HTERT RPE-1 (cell line): ENCODE data around the gene COL5A1.

Experiments
- in situ Hi-C: fragments of 300-500 bp; cut with MboI; formaldehyde crosslinking; loops from 4 replicates; pipeline ENCODE4 v1.14.3; 2020; ENCODE audit warnings: low sequenced_read_pairs

COL5A1 gene

GRCh38 chr9:134868751-134869553, 227.3 kb downstream of the COL5A1 start:
- in situ Hi-C loops: no loop called here

- in situ Hi-C loops: no loop called here
Measured at GRCh38 chr9:134869554-134870300, 228.1 kb downstream of the COL5A1 start.

GRCh38 chr9:134870301-134870694, 228.7 kb downstream of the COL5A1 start:
- in situ Hi-C loops: no loop called here

GRCh38 chr9:134870746-134871662, 229.4 kb downstream of the COL5A1 start:
- in situ Hi-C loops: no loop called here

GRCh38 chr9:134871697-134872340, 230.2 kb downstream of the COL5A1 start:
- in situ Hi-C loops: no loop called here

GRCh38 chr9:134872482-134873231, 231.1 kb downstream of the COL5A1 start:
- in situ Hi-C loops: no loop called here

- in situ Hi-C loops: no loop called here
Measured at GRCh38 chr9:134875371-134875770, 233.8 kb downstream of the COL5A1 start.

- in situ Hi-C loops: no loop called here
Measured at GRCh38 chr9:134877541-134877940, 235.9 kb downstream of the COL5A1 start.

GRCh38 chr9:134879664-134880483, 238.3 kb downstream of the COL5A1 start:
- in situ Hi-C loops: no loop called here

- in situ Hi-C loops: no loop called here
Measured at GRCh38 chr9:134880484-134881312, 239.1 kb downstream of the COL5A1 start, which contains the start of gene FCN2. TSS of gene FCN2 (plus strand) at chr9:134880810. CDS start at chr9:134880822, 12 bp downstream.

GRCh38 chr9:134881313-134881670, 239.7 kb downstream of the COL5A1 start:
- in situ Hi-C loops: no loop called here

GRCh38 chr9:134882204-134882785, 240.7 kb downstream of the COL5A1 start:
- in situ Hi-C loops: no loop called here

- in situ Hi-C loops: no loop called here
Measured at GRCh38 chr9:134883040-134883782, 241.6 kb downstream of the COL5A1 start.

GRCh38 chr9:134884492-134884891, 242.9 kb downstream of the COL5A1 start:
- in situ Hi-C loops: no loop called here

GRCh38 chr9:134885001-134885678, 243.5 kb downstream of the COL5A1 start:
- in situ Hi-C loops: no loop called here

GRCh38 chr9:134885679-134886412, 244.2 kb downstream of the COL5A1 start:
- in situ Hi-C loops: no loop called here
